Epithelial cell of esophagus (primary cell): ENCODE measurements around the gene S1PR4.

Experiments
- DNase-seq: peaks from one replicate; pipeline ENCODE4 v3.0.0; 2010; ENCODE audit warnings: low read depth
- H3K4me3 ChIP-seq: 2 replicates; pipeline ENCODE4 v1.5.1; 2011; ENCODE audit warnings: mild to moderate bottlenecking, low read length, control low read depth
- TF ChIP-seq, protein P1 (sequence below): IDR thresholded peaks from 2 replicates; pipeline ENCODE4 v1.5.1; 2011; ENCODE audit warnings: low read depth, mild to moderate bottlenecking, low read length, control low read depth, inconsistent platforms; ENCODE audit not compliant: insufficient read depth; ENCODE audit errors: missing control alignments

The S1PR4 gene

DNA sequence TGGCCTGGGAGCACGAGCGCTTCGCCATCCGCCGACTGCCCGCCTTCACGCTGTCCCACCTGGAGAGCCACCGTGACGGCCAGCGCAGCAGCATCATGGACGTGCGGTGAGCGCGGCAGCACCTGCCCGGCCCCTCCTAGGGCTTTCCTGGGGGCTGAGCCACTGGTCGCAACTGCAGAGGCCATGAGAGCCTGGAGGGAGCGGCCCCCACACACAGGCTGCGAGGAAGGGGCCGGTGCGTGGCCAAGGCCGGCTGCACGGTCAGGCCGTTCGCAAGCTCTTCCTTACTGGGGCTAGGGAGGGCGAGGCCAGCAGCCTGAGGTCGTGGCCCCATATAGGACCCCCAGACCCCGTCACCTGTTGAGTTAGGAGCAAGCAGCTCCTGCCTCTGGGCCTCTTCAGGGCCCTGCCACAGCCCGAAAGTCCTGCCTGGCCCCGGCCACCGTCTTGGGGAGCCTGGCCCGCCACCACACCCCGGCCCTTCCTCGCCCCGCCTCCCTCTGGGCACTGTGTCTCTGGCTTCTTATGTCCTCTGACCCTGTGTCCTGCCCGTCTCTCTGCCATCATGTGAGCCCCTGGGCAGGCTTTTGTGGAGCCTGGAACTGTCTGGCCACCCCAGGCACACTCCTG lies 26.2 kb downstream of the S1PR4 start:
- no peak for DNase-seq
- TF ChIP-seq, protein P1, sequence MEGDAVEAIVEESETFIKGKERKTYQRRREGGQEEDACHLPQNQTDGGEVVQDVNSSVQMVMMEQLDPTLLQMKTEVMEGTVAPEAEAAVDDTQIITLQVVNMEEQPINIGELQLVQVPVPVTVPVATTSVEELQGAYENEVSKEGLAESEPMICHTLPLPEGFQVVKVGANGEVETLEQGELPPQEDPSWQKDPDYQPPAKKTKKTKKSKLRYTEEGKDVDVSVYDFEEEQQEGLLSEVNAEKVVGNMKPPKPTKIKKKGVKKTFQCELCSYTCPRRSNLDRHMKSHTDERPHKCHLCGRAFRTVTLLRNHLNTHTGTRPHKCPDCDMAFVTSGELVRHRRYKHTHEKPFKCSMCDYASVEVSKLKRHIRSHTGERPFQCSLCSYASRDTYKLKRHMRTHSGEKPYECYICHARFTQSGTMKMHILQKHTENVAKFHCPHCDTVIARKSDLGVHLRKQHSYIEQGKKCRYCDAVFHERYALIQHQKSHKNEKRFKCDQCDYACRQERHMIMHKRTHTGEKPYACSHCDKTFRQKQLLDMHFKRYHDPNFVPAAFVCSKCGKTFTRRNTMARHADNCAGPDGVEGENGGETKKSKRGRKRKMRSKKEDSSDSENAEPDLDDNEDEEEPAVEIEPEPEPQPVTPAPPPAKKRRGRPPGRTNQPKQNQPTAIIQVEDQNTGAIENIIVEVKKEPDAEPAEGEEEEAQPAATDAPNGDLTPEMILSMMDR, result no peak
- H3K4me3 ChIP-seq, result no peak overlapping the region

DNA sequence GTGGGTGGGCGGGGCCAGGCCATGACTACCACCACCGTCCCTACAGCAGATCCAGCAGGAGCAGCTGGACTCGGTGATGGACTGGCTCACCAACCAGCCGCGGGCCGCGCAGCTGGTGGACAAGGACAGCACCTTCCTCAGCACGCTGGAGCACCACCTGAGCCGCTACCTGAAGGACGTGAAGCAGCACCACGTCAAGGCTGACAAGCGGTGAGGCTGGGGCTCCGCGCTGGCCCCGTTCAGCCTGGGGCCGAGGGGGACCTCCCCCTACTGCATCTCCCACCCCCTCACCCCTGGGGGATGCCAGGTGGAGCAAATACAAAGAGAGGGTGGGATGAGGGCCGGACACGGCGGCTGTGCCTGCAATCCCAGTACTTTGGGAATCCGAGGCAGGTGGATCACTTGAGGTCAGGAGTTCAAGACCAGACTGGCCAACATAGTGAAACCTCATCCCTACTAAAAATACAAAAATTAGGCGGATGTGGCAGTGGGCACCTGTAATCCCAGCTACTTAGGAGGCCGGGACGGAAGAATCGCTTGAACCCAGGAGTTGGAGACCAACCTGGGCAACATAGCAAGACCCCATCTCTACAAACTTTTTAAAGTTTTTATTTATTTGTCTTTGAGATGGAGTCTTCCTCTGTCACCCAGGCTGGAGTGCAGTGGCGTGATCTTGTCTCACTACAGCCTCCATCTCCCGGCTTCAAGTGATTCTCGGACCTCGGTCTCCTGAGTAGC lies 27.8 kb downstream of the S1PR4 start:
- no peak overlapping the region for H3K4me3 ChIP-seq
- no peak for DNase-seq
- TF ChIP-seq, protein P1, result no peak

DNA sequence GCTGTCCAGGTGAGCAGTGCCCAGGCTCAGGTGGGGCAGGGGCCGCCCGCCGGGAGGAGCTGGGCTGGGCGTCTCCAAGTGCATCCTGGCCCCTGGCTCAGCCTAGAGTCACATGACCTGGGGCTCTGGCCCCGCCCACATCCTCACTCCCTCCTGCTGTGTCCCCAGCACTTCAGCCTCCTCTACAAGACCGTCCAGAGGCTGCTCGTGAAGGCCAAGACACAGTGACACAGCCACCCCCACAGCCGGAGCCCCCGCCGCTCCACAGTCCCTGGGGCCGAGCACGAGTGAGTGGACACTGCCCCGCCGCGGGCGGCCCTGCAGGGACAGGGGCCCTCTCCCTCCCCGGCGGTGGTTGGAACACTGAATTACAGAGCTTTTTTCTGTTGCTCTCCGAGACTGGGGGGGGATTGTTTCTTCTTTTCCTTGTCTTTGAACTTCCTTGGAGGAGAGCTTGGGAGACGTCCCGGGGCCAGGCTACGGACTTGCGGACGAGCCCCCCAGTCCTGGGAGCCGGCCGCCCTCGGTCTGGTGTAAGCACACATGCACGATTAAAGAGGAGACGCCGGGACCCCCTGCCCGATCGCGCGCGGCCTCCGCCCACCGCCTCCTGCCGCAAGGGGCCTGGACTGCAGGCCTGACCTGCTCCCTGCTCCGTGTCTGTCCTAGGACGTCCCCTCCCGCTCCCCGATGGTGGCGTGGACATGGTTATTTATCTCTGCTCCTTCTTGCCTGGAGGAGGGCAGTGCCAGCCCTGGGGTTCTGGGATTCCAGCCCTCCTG lies 29.1 kb downstream of the S1PR4 start:
- TF ChIP-seq, protein P1, result no peak
- H3K4me3 ChIP-seq, result no peak overlapping the region
- no peak for DNase-seq

DNA sequence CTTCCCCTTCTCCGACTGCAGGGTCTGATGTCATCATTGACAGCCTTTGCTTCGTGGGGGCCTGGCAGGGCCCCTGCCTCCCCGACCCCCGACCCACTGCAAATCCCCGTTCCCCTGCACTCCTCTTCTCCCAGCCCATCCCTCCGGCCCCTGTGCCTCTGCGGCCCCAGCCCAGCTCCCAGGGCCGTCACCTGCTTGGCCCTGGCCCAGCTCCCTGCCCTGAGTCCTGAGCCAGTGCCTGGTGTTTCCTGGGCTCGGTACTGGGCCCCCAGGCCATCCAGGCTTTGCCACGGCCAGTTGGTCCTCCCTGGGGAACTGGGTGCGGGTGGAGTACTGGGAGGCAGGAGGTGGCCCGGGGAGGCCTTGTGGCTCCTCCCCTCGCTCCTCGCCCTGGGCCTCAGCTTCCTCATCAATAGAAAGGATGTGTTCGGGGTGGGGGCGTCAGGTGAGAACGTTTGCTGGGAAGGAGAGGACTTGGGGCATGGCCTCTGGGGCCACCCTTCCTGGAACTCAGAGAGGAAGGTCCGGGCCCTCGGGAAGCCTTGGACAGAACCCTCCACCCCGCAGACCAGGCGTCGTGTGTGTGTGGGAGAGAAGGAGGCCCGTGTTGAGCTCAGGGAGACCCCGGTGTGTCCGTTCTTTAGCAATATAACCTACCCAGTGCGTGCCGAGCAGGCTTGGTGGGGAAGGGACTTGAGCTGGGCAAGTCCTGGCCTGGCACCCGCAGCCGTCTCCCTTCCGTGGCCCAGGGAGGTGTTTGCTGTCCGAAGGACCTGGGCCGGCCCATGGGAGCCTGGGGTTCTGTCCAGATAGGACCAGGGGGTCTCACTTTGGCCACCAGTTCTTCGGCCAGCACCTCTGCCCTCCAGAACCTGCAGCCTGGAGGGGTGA lies 30.0 kb downstream of the S1PR4 start:
- TF ChIP-seq, protein P1, result no peak
- no peak overlapping the region for H3K4me3 ChIP-seq
- no peak for DNase-seq

DNA sequence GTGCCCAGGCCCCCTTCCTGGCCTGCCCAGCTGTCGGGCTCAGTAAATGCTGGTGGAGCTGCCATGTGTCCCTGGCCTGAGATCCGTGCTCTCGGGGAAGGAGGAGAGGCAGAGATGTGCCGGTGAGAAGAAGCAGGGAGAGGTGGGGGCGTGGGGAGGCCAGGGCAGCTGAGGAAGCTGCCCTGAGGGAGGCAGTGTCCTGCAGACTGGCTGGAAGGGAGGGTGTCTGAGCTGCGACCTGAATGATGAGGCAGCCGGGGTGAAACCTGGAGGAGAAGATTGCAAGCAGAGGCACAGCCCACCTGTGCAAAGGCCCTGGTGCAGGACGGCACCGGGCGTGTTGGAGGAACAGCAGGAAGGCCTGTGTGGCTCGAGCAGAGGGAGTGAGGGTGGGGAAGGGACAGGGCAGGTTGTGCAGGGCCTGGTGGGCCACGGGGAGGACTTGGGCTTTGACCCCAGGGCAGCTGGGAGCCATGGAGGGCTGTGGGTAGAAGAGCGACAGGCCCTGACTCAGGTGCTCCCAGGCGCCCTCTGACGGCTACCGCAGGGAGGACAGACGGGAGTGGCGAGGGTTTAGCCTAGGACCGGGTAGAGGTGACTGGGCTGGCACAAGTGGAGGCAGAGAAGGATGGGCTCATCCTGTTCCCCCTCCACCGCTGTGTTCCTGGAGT lies 31.9 kb downstream of the S1PR4 start:
- no peak overlapping the region for H3K4me3 ChIP-seq
- TF ChIP-seq, protein P1, result peak; percentile 78
- peak; percentile 52 for DNase-seq

DNA sequence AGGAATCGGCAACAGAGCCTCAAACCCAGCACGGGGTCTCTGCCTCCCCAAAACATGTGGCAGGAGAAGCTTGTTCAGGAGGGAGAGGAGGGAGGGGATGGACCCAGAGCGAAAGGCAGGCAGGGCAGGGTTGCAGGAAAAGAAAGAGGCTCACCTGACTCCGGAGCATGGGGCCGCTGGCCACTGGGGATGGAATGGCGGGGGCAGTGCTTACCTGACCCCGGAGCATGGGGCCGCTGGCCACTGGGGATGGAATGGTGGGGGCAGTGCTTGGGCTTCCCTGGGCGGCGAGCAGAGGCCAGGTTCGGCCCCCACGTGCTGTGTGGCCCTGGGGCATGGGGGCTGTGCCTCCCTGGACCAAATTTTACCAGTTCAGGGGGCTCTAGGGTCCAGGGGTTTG lies 32.6 kb downstream of the S1PR4 start:
- H3K4me3 ChIP-seq, result no peak overlapping the region
- TF ChIP-seq, protein P1, result no peak
- DNase-seq, result no peak
